ENCODE data around the gene LRP5. TPM values are rescaled to one million over a fixed set of nuclear protein-coding genes. Genes with fewer than 3 reads are reported as not detected.

Gene LRP5
- total RNA-seq, 2 donors from 2014 or later = 48.3 to 57.1 TPM

DNA sequence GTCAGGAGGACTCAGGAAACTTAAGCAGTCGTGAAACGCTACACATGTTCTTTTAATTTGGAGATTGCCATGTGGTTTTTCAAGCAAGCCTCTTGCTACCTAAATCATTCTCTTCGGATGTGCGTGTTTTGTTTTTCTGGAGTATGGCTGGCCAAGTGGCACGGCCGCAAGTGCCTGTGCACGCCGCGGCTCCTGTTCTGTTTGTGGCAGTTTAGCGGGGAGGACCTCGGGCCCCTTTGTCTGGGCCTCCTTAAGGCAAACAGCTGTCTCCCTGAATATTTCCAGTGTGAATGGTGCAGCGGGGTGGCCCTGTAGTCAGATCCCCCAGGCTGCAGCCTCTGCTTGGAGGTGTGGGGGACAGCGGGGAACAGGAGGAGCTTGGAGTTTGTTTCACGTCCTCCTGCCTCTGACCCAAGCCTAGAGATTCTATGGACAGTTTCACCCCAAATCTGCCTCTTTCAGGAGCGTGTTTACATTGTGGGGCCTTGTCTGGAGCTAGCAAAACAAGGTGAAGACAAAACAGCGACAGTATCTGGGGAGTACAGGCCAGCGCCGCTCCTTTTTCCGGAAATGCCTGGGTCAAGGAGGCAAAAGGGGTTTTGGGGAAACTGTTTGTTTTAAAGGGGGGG, 1.3 kb downstream of the LRP5 start:
- Histone ChIP-seq H3K4me3 (peak overlapping the region; percentile 60 to 75), H3K27me3 (replicated peaks; ENCODE audit: insufficient read depth) (no peaks in the 10 kb centered on the region), H3K36me3 (no peaks in the 10 kb centered on the region), H3K4me1 (replicated peaks) (peaks cover 6% of the 10 kb centered on the region), H3K9me3 (no peaks in the 10 kb centered on the region), H3K27ac (peak overlapping the region; percentile 60 to 79)
- no peak for TF ChIP-seq POLR2AphosphoS5 (IDR thresholded peaks at IDR 0.05)
- no peak for TF ChIP-seq POLR2A (IDR thresholded peaks at IDR 0.05)
- no peak for TF ChIP-seq CTCF (IDR thresholded peaks at IDR 0.05)
- no peak for DNase-seq (ENCODE audit: low spot score)
- WGBS = 4% methylated on average over 19 of the region's 19 CpGs
- intact Hi-C loops (cut with DNase I) = loop anchor here (2.0 to 5.0 kb wide), 3 partner anchors 39 to 69 kb away; partner anchors contain the start of gene C11orf24

- H3K36me3 ChIP-seq = no peaks in the 10 kb centered on the region
- no peak for DNase-seq (ENCODE audit: low spot score)
- TF ChIP-seq CTCF (IDR thresholded peaks at IDR 0.05) = no peak
- TF ChIP-seq POLR2A (IDR thresholded peaks at IDR 0.05) = no peak
- no peak for TF ChIP-seq POLR2AphosphoS5 (IDR thresholded peaks at IDR 0.05)
- intact Hi-C loops (cut with DNase I) = loop anchor here (5.0 kb wide), 2 partner anchors 42 to 68 kb away; partner anchors contain the start of gene C11orf24
- H3K4me1 ChIP-seq (replicated peaks) = peaks cover 6% of the 10 kb centered on the region
- WGBS = 14% methylated on average over 27 of the region's 27 CpGs
- no peaks in the 10 kb centered on the region for H3K9me3 ChIP-seq
- no peaks in the 10 kb centered on the region for H3K27me3 ChIP-seq (replicated peaks; ENCODE audit: insufficient read depth)
- H3K27ac ChIP-seq = peak overlapping the region; percentile 60 to 79
- peak overlapping the region; percentile 60 to 75 for H3K4me3 ChIP-seq
These were observed 2.1 kb downstream of the LRP5 start for GRCh38 chr11:68314203-68315170.

- no peaks in the 10 kb centered on the region for H3K9me3 ChIP-seq
- intact Hi-C loops (cut with DNase I) = no loop called here
- peak overlapping the region; percentile 60 to 79 for H3K27ac ChIP-seq
- 55% methylated on average over 19 of the region's 19 CpGs for WGBS
- no peaks in the 10 kb centered on the region for H3K27me3 ChIP-seq (replicated peaks; ENCODE audit: insufficient read depth)
- DNase-seq (ENCODE audit: low spot score) = no peak
- TF ChIP-seq POLR2AphosphoS5 (IDR thresholded peaks at IDR 0.05) (no peak), POLR2A (IDR thresholded peaks at IDR 0.05) (no peak), CTCF (IDR thresholded peaks at IDR 0.05) (no peak)
- peaks cover 6% of the 10 kb centered on the region for H3K4me1 ChIP-seq (replicated peaks)
- H3K36me3 ChIP-seq = no peaks in the 10 kb centered on the region
- H3K4me3 ChIP-seq = peak overlapping the region in 1 of 2 donors; percentile 75
These were observed 3.0 kb downstream of the LRP5 start for GRCh38 chr11:68315171-68315920.

- no peak for DNase-seq (ENCODE audit: low spot score)
- Histone ChIP-seq H3K36me3 (no peaks in the 10 kb centered on the region), H3K4me1 (replicated peaks) (peaks cover 6% of the 10 kb centered on the region), H3K4me3 (no peak overlapping the region), H3K27ac (no peak overlapping the region), H3K27me3 (replicated peaks; ENCODE audit: insufficient read depth) (no peaks in the 10 kb centered on the region), H3K9me3 (no peaks in the 10 kb centered on the region)
- intact Hi-C loops (cut with DNase I) = no loop called here
- no peak for TF ChIP-seq CTCF (IDR thresholded peaks at IDR 0.05)
- TF ChIP-seq POLR2A (IDR thresholded peaks at IDR 0.05) = no peak
- no peak for TF ChIP-seq POLR2AphosphoS5 (IDR thresholded peaks at IDR 0.05)
- WGBS = 79% methylated on average over 15 of the region's 15 CpGs
These were observed 4.9 kb downstream of the LRP5 start for GRCh38 chr11:68317147-68317785.
